Measurements from ENCODE around the gene LASP1.
"Not testable (repeated sequence)": the region's sequence is repeated elsewhere in the genome, so short reads cannot be mapped to it uniquely, and the experiment has no call there.

DNA sequence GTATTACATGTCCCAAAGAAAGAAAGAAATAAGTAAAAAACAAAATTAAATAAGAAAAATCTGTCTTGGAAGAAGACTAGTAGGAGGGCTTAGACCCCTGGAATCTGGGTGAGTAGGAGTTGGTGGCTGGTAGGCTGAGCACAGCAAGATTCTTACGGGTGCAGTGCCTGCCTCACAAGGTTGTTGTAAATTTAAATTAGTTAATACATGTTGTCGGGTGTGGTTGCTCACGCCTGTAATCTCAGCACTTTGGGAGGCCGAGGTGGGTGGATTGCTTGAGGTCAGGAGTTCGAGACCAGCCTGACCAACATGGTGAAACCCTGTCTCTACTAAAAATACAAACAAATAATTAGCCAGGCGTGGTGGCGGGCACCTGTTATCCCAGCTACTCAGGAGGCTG is 83.9 kb downstream of the LASP1 start:
- TF ChIP-seq, protein P1, sequence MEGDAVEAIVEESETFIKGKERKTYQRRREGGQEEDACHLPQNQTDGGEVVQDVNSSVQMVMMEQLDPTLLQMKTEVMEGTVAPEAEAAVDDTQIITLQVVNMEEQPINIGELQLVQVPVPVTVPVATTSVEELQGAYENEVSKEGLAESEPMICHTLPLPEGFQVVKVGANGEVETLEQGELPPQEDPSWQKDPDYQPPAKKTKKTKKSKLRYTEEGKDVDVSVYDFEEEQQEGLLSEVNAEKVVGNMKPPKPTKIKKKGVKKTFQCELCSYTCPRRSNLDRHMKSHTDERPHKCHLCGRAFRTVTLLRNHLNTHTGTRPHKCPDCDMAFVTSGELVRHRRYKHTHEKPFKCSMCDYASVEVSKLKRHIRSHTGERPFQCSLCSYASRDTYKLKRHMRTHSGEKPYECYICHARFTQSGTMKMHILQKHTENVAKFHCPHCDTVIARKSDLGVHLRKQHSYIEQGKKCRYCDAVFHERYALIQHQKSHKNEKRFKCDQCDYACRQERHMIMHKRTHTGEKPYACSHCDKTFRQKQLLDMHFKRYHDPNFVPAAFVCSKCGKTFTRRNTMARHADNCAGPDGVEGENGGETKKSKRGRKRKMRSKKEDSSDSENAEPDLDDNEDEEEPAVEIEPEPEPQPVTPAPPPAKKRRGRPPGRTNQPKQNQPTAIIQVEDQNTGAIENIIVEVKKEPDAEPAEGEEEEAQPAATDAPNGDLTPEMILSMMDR (IDR thresholded peaks at IDR 0.05), result not testable (repeated sequence)
- not testable (repeated sequence) for TF ChIP-seq POLR2AphosphoS5 (IDR thresholded peaks at IDR 0.05; ENCODE audit: insufficient read depth in 1 of 2, low read depth in 1 of 2); POLR2A (IDR thresholded peaks at IDR 0.05)
